Activated T-helper 9 cell treated with anti-CD3 and anti-CD28 coated beads, Interleukin-2, amount 50 U/mL, for 16 hours (primary cell): ENCODE data around the gene PLIN5.

Experiments used
- DNase-seq: peaks from one replicate; pipeline ENCODE4 v3.0.0-alpha.2; 2020; ENCODE audit warnings: low read depth

Gene PLIN5

GRCh38 chr19:4521888-4522242, 13.2 kb downstream of the PLIN5 start:
- no peak for DNase-seq

GRCh38 chr19:4521170-4521887, 13.7 kb downstream of the PLIN5 start:
- DNase-seq, result no peak

GRCh38 chr19:4519521-4520277, 15.3 kb downstream of the PLIN5 start:
- no peak for DNase-seq

- no peak for DNase-seq
Observed at GRCh38 chr19:4519172-4519496, 15.9 kb downstream of the PLIN5 start.

DNA sequence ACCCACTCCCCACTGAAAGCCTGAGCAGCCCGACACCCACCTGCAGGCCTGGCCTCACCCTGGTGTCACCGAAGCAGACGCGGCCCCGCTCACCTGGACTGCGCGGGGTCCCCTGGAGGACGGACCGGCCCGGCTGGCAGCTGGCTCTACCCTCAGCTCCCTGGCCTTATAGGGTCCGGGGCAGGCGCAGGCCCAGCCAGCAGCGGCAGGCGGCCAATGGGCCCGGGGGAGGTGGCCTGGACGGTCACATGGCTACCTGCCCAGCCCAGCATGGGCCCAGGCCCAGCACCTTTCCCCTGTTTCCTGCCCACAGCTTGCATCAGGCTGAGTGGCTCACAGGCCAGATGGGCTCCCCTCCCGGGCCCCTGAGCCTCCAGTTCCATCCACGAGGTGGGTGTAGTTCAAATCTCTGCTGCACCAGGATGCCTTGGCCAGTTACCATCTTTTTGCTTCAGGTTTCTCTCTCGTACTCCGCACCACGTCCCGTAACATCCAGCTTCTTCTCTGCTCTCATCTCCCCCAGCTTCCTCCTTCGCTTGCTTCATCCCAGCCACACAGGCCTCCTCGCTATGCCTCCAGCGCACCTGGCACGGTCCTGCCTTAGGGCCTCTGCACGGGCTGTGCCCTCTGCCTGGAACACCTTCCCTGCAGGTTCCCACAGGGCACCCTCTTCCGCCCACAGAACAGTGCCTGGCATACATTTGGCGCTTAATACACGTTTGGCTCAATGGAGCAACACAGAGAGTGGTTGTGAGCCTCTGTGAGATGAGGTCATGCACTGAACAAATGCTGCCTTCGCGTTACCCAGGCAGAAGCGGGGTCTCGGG, 16.5 kb downstream of the PLIN5 start, which contains the start of gene PLIN4:
Gene PLIN4 (minus strand): TSS at position 142 of the 827 bp plus-strand sequence. CDS start 214 bp downstream, outside the sequence.
- DNase-seq, result no peak

DNA sequence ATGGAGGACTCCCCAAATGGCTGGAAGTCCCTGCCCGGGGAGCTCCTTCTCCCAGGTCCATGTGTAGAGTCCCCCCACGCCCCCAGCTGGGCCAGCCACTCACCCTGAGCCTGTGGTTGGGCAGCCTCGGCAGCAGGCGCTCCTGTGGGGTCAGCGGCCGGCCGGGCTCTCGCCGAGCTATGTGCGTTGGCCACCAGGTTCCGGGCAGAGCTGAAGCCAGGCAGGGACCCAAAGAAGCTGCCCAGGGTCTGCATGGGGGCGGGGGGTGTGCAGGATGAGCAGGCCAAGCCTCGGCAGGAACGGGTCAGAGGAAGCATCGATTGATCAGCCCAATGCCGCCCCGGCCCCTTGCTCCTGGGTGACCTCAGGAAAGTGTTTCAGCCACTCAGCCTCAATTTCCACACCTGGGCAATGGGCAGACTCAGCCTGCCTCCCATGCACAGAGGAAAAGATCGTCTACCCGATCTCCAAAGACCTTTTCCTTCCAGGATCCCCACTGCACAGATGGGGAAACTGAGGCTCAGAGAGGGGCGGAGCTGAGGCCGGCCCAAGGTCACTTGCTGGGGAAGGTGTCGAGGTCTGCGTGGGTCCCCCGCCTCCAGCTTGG, 17.5 kb downstream of the PLIN5 start:
- no peak for DNase-seq

- DNase-seq, result no peak
Observed at GRCh38 chr19:4516939-4517300, 18.1 kb downstream of the PLIN5 start.

GRCh38 chr19:4516199-4516938, 18.7 kb downstream of the PLIN5 start:
- no peak for DNase-seq

- DNase-seq, result no peak
Observed at GRCh38 chr19:4515732-4516131, 19.3 kb downstream of the PLIN5 start.

GRCh38 chr19:4513248-4513647, 21.8 kb downstream of the PLIN5 start:
- DNase-seq, result no peak

- no peak for DNase-seq
Observed at GRCh38 chr19:4512070-4512469, 23.0 kb downstream of the PLIN5 start.

DNA sequence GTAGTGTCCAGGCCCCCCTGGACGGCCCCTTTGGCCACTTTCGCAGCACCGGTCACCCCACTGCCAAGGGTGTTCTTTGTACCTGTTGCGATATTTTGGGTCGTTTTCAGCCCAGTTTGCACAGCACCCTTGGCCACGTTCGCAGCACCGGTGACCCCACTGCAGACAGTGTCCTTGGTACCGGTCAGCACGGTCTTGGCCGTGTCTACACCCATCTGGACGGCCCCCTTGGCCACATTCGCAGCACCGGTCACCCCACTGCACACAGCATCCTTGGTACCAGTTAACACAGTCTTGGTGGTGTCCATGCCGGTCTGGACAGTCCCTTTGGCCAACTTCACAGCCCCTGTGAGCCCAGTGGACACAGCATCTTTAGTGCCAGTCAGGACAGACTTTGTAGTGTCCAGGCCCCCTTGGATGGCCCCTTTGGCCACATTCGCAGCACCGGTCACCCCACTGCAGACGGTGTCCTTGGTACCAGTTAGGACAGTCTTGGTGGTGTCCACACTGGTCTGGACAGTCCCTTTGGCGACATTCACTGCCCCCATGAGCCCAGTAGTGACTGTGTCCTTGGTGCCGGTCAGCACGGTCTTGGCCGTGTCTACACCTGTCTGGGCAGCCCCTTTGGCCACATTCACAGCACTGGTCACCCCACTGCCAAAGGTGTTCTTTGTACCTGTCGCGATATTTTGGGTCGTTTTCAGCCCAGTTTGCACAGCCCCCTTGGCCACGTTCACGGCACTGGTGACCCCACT, 23.5 kb downstream of the PLIN5 start:
- no peak for DNase-seq

DNA sequence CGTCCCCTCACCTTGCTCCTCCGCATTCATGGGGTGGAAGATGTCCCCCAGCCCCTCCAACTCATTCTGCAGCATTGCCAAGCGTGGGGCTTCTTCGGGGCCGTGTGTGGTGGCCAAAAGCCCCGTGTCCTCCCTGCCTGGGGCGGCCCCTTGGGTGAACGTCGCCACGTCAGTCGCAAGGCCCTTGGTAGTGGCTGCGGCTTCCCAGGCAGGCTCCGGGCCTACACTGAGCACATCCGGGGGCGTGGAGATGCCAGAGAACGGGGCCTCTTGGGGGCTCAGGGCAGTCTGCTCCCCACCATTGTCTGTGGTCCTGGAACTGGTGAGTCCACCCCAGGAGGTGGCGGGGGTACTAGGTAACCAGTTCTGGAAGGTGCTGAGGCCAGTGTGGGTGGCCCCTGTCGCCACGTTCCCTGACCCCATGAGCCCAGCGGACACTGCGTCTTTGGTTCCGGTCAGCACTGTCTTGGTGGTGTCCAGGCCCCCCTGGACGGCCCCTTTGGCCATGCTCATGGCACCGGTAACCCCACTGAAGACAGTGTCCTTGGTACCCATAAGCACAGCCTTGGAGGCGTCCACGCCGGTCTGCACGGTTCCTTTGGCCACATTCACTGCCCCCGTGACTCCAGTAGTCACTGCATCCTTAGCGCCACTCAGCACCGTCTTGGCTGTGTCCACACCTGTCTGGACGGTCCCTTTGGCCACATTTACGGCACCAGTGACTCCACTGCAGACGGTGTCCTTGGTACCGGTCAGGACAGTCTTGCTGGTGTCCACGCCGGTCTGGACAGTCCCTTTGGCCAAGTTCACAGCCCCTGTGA, 24.4 kb downstream of the PLIN5 start:
- no peak for DNase-seq

- DNase-seq, result no peak
Observed at GRCh38 chr19:4508698-4509097, 26.3 kb downstream of the PLIN5 start.

- no peak for DNase-seq
Observed at GRCh38 chr19:4507804-4508203, 27.2 kb downstream of the PLIN5 start.

GRCh38 chr19:4507150-4507452, 27.9 kb downstream of the PLIN5 start:
- no peak for DNase-seq

DNA sequence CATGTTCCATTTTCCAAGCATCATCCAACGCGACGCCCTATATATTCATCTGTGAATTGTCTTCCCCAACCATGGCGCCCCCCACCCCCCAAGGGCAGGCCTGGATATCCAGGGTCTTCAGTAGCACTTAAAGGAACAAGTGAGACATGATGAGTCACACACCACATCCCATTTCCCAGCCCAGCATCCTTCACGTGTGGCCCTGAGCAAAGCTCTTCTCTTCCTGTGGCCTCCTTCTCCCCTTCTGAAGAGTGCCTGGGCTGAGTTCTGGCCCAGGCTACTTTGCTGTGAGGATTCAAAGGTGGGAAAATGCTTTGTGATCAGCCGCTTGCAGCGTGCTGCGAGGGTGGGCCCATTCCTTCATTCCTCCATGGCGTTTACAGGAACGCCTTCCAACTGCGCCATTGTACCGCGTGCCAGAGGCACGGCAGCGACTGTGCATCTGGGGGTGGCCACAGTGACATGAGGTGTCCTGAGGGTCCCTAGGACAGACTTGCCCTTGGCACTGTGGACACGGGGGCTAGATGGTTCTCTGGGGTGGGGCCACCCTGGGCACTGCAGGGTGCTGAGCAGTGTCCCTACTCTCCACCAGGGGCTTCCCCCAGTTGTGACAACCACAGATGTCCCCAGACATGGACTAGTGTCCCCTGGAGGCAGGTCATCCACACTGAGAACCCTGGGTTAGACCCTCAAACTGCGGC, 28.4 kb downstream of the PLIN5 start:
- no peak for DNase-seq

DNA sequence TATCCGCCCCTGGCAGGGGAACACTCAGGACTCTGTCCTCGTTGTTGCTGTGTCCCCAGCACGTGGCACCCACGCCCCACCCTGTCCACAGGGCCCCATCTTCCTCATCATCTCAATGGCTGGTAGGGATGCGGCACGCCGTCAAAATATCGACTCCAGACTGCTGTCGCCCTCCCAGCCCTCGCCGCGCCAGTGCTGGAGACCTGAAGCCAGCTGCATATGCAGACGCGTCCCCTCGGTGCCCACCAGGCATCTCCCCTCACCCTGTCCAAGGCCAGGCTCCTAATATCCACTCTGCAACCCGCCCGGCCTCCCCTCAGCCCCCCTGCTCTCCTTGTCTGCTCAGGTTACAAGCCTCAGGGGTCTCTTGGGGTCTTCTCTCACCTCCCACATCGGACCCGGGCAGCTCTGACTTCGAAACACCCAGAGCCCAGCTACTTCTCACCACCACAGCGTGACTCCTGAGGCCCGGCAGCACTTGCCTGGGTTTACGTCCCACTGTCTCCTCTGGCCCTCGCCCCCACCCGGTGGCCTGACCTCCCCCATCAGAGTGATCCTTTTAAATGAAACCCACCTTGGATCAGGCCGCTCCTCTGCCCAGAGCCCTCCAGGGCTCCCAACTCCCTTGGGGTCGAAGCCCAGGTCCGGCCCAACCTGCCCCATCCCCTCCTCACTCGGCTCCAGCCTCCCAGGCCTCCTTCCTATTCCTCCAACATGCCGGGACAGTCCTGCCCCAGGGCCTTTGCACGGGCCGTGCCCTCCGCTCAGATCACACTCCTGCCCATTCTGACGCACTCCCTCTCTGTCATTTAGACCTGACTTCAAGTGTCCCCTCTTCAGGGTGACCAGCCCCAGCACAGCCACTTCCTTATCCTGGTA, 29.2 kb downstream of the PLIN5 start:
- no peak for DNase-seq
